H1 (cell line): ENCODE measurements around the gene ABI3BP. TPM values are rescaled to one million over a fixed set of nuclear protein-coding genes. Genes with fewer than 3 reads are reported as not detected.

Source experiments
- CEBPB ChIP-seq: IDR thresholded peaks from 2 replicates; pipeline ENCODE4 v1.6.1; 2012; ENCODE audit warnings: low read depth, low read length
- CHD2 ChIP-seq: IDR thresholded peaks from 2 replicates; pipeline ENCODE4 v1.6.1; 2012; ENCODE audit warnings: low read length, improper control_type of control experiment
- EGR1 ChIP-seq: IDR thresholded peaks from 2 replicates; pipeline ENCODE4 v1.6.1; 2011; ENCODE audit warnings: low read depth, low read length, borderline replicate concordance
- GABPA ChIP-seq: IDR thresholded peaks from 2 replicates; pipeline ENCODE4 v1.6.1; 2011; ENCODE audit warnings: mild to moderate bottlenecking, low read length, moderate library complexity, borderline replicate concordance; ENCODE audit not compliant: insufficient read depth
- NRF1 ChIP-seq: IDR thresholded peaks from 2 replicates; pipeline ENCODE4 v1.6.1; 2011; ENCODE audit warnings: mild to moderate bottlenecking, low read depth, low read length, improper control_type of control experiment
- TAF7 ChIP-seq: optimal IDR thresholded peaks from 2 replicates; pipeline ENCODE3; 2011; ENCODE audit warnings: low read depth, mild to moderate bottlenecking, inconsistent platforms, low read length, moderate library complexity, borderline replicate concordance
- polyA plus RNA-seq, 7 experiments: library from polyadenylated mRNA; depleted of rRNA in 3 of 7; stranded (reverse) in 5 of 7; unstranded in 2 of 7; fragments of >200 nt in 5 of 7; fragments of 200-250 nt in 2 of 7; gene quantifications; 1 replicate in 5 of 7; 2 replicates in 1 of 7; 4 replicates in 1 of 7; pipeline versions ENCODE4 v1.2.1 to v1.2.3, GENCODE V29; 2011 to 2013; ENCODE audit warnings: missing spikeins in 2 of 7, mixed read lengths in 2 of 7
- total RNA-seq: library from RNA; stranded (reverse); fragmentation: NEBNext Ultra II Directional; extraction: Animal tissue kit (Norgen Biotek cat#: 25700); gene quantifications from 2 replicates; pipeline ENCODE4 v1.2.1, GENCODE V29; 2021

Gene ABI3BP
- total and polyA plus RNA-seq, 2 of the 8 experiments (the other 6 are each of a cell fraction or from before 2014, with no cell fraction given) = 0.08 to 0.32 TPM

DNA sequence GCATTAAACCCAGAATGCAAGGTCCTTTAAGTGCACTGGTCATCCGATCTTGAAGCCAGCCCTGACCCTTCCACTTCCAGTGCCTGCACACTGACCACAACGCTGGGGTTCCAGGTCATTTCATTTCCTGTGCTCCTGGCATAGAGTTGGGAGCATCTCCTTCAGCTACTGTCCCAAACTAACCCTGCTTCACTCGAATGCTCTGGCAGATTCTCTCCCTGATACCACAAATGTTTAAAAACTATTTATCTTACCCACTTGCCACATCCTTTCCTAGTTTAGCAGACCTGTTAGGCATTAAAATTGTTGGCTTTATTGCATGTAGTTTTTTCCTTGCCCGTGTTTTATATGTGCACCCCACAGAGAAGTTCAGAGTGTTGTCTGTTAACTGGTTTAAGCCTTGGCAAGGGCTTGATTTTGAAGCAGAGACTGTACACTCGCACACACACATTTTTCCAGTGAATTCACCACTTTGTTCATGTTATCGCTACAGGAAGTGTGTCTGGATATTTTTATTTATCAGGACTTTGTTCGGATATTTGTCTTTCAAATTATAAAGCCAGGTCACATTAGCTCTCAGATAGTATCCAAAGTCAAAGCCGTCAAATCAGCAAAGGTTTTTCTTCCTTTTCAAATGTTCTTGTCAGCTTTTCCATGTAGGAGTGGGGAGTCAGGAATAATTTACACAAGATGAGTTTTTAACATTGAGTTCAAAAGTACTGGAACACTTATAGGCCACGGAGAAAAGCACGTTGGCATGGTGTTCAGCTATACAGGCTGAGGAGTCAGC is 77.3 kb downstream of the ABI3BP start (continued):
- TF ChIP-seq CEBPB (no peak), NRF1 (no peak), GABPA (no peak), CHD2 (no peak), EGR1 (no peak), TAF7 (no peak)
